ENCODE measurements around the gene MLKL. TPM values are rescaled to one million over a fixed set of nuclear protein-coding genes. Genes with fewer than 3 reads are reported as not detected.

Gene MLKL
- total and polyA plus RNA-seq, 2 of the 13 experiments (the other 11 are each of a cell fraction or from before 2014, with no cell fraction given), result 6.4 to 10.7 TPM

DNA sequence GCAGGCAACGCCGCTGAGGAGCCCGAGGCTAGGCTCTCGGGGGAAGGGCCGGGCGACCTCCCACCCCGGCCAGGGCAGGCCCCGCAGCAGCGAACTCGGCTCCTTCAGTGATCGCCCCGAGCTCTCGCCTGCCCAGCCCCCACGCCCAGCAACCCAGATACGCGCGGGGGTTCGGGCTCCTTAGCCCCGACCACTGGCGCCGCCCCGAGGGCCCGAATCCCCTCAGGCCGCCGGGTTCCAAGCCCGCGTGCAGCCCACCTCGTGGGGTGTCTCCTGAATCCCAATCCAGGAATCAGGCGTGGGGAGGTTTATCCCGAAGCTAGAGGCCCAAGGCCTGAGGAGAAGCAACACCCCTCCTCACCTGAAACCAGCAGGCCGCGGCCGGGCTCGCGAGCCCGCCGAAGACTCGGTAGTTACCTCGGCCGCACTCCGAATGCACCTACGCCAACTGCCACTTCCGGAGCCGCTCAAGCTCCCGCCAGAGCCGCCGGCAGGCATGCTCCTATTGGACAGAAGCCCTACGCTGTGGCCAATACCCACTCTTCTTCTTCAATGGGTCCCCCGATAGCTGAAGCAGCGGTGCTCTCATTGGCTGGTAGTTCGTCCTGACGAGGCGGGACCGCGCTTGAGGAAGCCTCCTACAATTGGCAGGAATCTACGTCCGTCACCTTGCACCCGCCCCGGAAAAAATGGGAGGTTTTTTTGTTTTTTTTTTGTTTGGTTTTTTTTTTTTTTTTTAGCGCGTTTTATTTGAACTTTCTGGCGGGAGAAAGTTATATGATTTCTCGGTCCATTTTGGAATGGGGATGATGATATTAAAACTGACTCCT, 34.0 kb downstream of the MLKL start, which contains the start of gene RFWD3 (continued):
- TF ChIP-seq NFAT5 (CRISPR knock-in tag; IDR thresholded peaks at IDR 0.05), result 0 out of 2 replicates have a peak, but pooled peaks have one; percentile 32
- TF ChIP-seq ZSCAN20 (CRISPR knock-in tag; IDR thresholded peaks at IDR 0.05; ENCODE audit: borderline replicate concordance), result peak; percentile 84
- no peak for TF ChIP-seq ZBTB38 (CRISPR knock-in tag; IDR thresholded peaks at IDR 0.05)
- TF ChIP-seq HOMEZ (CRISPR knock-in tag; IDR thresholded peaks at IDR 0.05; ENCODE audit: low read depth), result peak; percentile 69; the same call in 1 of the 2 replicates
- TF ChIP-seq, protein P1, sequence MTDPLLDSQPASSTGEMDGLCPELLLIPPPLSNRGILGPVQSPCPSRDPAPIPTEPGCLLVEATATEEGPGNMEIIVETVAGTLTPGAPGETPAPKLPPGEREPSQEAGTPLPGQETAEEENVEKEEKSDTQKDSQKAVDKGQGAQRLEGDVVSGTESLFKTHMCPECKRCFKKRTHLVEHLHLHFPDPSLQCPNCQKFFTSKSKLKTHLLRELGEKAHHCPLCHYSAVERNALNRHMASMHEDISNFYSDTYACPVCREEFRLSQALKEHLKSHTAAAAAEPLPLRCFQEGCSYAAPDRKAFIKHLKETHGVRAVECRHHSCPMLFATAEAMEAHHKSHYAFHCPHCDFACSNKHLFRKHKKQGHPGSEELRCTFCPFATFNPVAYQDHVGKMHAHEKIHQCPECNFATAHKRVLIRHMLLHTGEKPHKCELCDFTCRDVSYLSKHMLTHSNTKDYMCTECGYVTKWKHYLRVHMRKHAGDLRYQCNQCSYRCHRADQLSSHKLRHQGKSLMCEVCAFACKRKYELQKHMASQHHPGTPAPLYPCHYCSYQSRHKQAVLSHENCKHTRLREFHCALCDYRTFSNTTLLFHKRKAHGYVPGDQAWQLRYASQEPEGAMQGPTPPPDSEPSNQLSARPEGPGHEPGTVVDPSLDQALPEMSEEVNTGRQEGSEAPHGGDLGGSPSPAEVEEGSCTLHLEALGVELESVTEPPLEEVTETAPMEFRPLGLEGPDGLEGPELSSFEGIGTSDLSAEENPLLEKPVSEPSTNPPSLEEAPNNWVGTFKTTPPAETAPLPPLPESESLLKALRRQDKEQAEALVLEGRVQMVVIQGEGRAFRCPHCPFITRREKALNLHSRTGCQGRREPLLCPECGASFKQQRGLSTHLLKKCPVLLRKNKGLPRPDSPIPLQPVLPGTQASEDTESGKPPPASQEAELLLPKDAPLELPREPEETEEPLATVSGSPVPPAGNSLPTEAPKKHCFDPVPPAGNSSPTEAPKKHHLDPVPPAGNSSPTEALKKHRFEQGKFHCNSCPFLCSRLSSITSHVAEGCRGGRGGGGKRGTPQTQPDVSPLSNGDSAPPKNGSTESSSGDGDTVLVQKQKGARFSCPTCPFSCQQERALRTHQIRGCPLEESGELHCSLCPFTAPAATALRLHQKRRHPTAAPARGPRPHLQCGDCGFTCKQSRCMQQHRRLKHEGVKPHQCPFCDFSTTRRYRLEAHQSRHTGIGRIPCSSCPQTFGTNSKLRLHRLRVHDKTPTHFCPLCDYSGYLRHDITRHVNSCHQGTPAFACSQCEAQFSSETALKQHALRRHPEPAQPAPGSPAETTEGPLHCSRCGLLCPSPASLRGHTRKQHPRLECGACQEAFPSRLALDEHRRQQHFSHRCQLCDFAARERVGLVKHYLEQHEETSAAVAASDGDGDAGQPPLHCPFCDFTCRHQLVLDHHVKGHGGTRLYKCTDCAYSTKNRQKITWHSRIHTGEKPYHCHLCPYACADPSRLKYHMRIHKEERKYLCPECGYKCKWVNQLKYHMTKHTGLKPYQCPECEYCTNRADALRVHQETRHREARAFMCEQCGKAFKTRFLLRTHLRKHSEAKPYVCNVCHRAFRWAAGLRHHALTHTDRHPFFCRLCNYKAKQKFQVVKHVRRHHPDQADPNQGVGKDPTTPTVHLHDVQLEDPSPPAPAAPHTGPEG (CRISPR knock-in tag; IDR thresholded peaks at IDR 0.05), result peak; percentile 69; the same call in 1 of the 2 replicates
- TF ChIP-seq, protein P2, sequence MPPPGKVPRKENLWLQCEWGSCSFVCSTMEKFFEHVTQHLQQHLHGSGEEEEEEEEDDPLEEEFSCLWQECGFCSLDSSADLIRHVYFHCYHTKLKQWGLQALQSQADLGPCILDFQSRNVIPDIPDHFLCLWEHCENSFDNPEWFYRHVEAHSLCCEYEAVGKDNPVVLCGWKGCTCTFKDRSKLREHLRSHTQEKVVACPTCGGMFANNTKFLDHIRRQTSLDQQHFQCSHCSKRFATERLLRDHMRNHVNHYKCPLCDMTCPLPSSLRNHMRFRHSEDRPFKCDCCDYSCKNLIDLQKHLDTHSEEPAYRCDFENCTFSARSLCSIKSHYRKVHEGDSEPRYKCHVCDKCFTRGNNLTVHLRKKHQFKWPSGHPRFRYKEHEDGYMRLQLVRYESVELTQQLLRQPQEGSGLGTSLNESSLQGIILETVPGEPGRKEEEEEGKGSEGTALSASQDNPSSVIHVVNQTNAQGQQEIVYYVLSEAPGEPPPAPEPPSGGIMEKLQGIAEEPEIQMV (CRISPR knock-in tag; IDR thresholded peaks at IDR 0.05; ENCODE audit: low read depth), result peak; percentile 85; the same call in 1 of the 2 replicates
- TF ChIP-seq ZEB1 (IDR thresholded peaks at IDR 0.05; ENCODE audit: insufficient replicate concordance, low read depth), result no peak
- TF ChIP-seq KDM5B (CRISPR knock-in tag; IDR thresholded peaks at IDR 0.05; ENCODE audit: borderline replicate concordance), result peak; percentile 93
- 0 out of 2 replicates have a peak, but pooled peaks have one; percentile 28 for TF ChIP-seq ZNF746 (CRISPR knock-in tag; IDR thresholded peaks at IDR 0.05)

All from HepG2 (cell line).